HCT116 (cell line): ENCODE measurements around the gene NANOS2. TPM values are rescaled to one million over a fixed set of nuclear protein-coding genes. Genes with fewer than 3 reads are reported as not detected.

ENCODE experiments used
- ATAC-seq: fragments of 200-7000 bp; cut with Tn5 transposase; 2 replicates; pipeline ENCODE4 v1.9.1; 2020; ENCODE audit warnings: mild to moderate bottlenecking, moderate library complexity
- BruUV-seq: library from RNA; stranded (reverse); fragments of 400-500 nt; replicated peaks from 2 replicates; lab custom pipeline; 2021; lab: Mats Ljungman, UMichigan
- CTCF ChIA-PET: fragments of 300-600 bp; sonication (Branson Sonifier 250); formaldehyde crosslinking; loops from one replicate; lab custom pipeline; 2021; ENCODE audit warnings: antibody characterized with exemption; lab: Charles Lee
- POLR2A ChIA-PET: fragments of 300-600, 350-600 bp; sonication (Branson Sonifier 250); formaldehyde crosslinking; loops from one replicate; lab custom pipeline; 2021; ENCODE audit warnings: antibody characterized with exemption; lab: Charles Lee
- RAD21 ChIA-PET, 2 experiments: fragments of 300-600 bp; sonication (Branson Sonifier 250); formaldehyde crosslinking; loops; one replicate each; lab custom pipeline; 2023; ENCODE audit warnings: low total read pairs in 2 of 2; ENCODE audit not compliant: uncharacterized antibody in 2 of 2, unreplicated experiment in 2 of 2, low non-redundant PET in 1 of 2; lab: Charles Lee
- DNase-seq: peaks from one replicate; pipeline ENCODE4 v3.0.0-alpha.2; 2010; ENCODE audit warnings: low read depth, low spot score
- H2AFZ ChIP-seq: fragments of 200-600 bp; shearing (Covaris generic), sonication (generic); 2 replicates; pipeline ENCODE4 v1.6.1; 2017; ENCODE audit warnings: low read depth, mixed run types, mixed read lengths, antibody characterized with exemption, low read length; ENCODE audit not compliant: poor library complexity, severe bottlenecking
- H3K27ac ChIP-seq: 2 replicates; pipeline ENCODE4 v1.5.1; 2012; ENCODE audit warnings: low read depth, low read length
- H3K27me3 ChIP-seq: fragments of 200-600 bp; sonication (generic); 2 replicates; pipeline ENCODE4 v1.6.1; 2016; ENCODE audit warnings: mixed run types, low read length, mixed read lengths; ENCODE audit not compliant: insufficient read depth
- H3K36me3 ChIP-seq, 2 experiments: fragments of 200-500 bp in 1 of 2; fragments of 200-600 bp in 1 of 2; sonication (Bioruptor generic) in 1 of 2; sonication (generic) in 1 of 2; 2 replicates each; pipeline versions ENCODE4 v1.5.1 to v1.6.1; 2014 to 2016; ENCODE audit warnings: low read length in 2 of 2, inconsistent platforms in 1 of 2, mixed read lengths in 1 of 2, mixed run types in 1 of 2; ENCODE audit not compliant: insufficient read depth in 2 of 2, control insufficient read depth in 1 of 2
- H3K4me1 ChIP-seq, 2 experiments: fragments of 200-600 bp in 1 of 2; sonication (generic) in 1 of 2; 2 replicates each; pipeline versions ENCODE4 v1.5.1 to v1.6.1; 2012 to 2017; ENCODE audit warnings: low read length in 2 of 2, inconsistent platforms in 1 of 2, mild to moderate bottlenecking in 1 of 2, mixed read lengths in 1 of 2, mixed run types in 1 of 2, moderate library complexity in 1 of 2; ENCODE audit not compliant: insufficient read depth in 2 of 2, control insufficient read depth in 1 of 2
- H3K4me2 ChIP-seq: fragments of 200-600 bp; sonication (generic); 2 replicates; pipeline ENCODE4 v1.6.1; 2017; ENCODE audit warnings: mixed run types, low read length, mixed read lengths
- H3K4me3 ChIP-seq, 2 experiments: fragments of 200-600 bp in 1 of 2; sonication (generic) in 1 of 2; replicated peaks in 1 of 2; 2 replicates each; pipeline ENCODE4 v1.5.1; 2011 to 2016; ENCODE audit warnings: low read length in 2 of 2, control low read depth in 1 of 2, low read depth in 1 of 2, mild to moderate bottlenecking in 1 of 2, mixed read lengths in 1 of 2, mixed run types in 1 of 2
- H3K79me2 ChIP-seq: fragments of 200-600 bp; sonication (generic); 2 replicates; pipeline ENCODE4 v1.6.1; 2017; ENCODE audit warnings: mild to moderate bottlenecking, mixed run types, low read length, moderate library complexity, mixed read lengths; ENCODE audit not compliant: insufficient read depth
- H3K9ac ChIP-seq: fragments of 200-600 bp; sonication (generic); 2 replicates; pipeline ENCODE4 v1.6.1; 2016; ENCODE audit warnings: low read length, mixed read lengths
- H3K9me2 ChIP-seq: fragments of 200-600 bp; sonication (generic), shearing (Covaris generic); 2 replicates; pipeline ENCODE4 v1.6.1; 2017; ENCODE audit warnings: mixed run types, mild to moderate bottlenecking, moderate library complexity; ENCODE audit not compliant: insufficient read depth
- H3K9me3 ChIP-seq, 2 experiments: fragments of 200-500 bp in 1 of 2; fragments of 200-600 bp in 1 of 2; sonication (Bioruptor generic) in 1 of 2; sonication (generic) in 1 of 2; 2 replicates each; pipeline ENCODE4 v1.6.1; 2014 to 2017; ENCODE audit warnings: low read length in 2 of 2, mixed read lengths in 2 of 2, inconsistent platforms in 1 of 2, low read depth in 1 of 2, mild to moderate bottlenecking in 1 of 2, mixed run types in 1 of 2, moderate library complexity in 1 of 2; ENCODE audit not compliant: control insufficient read depth in 1 of 2, insufficient read depth in 1 of 2
- H4K20me1 ChIP-seq: fragments of 200-600 bp; sonication (generic), shearing (Covaris generic); 2 replicates; pipeline ENCODE4 v1.6.1; 2017; ENCODE audit warnings: mixed run types, mild to moderate bottlenecking, moderate library complexity; ENCODE audit not compliant: insufficient read depth
- CBX3 ChIP-seq: IDR thresholded peaks from 2 replicates; pipeline ENCODE4 v1.6.1; 2012; ENCODE audit warnings: low read depth
- CEBPB ChIP-seq: IDR thresholded peaks from 2 replicates; pipeline ENCODE4 v1.6.1; 2012; ENCODE audit warnings: low read depth
- CTCF ChIP-seq, 3 experiments: fragments of 200-600 bp in 1 of 3; sonication (generic) in 1 of 3; IDR thresholded peaks in 2 of 3; conservative IDR thresholded peaks in 1 of 3; 2 replicates each; pipeline ENCODE4 v1.5.1; 2012 to 2017; ENCODE audit warnings: low read depth in 2 of 3, low read length in 2 of 3, antibody characterized with exemption in 1 of 3, borderline replicate concordance in 1 of 3, control low read depth in 1 of 3, mild to moderate bottlenecking in 1 of 3, mixed read lengths in 1 of 3, mixed run types in 1 of 3, moderate library complexity in 1 of 3; ENCODE audit not compliant: insufficient read depth in 1 of 3
- EGR1 ChIP-seq: IDR thresholded peaks from 2 replicates; pipeline ENCODE4 v1.6.1; 2012; ENCODE audit warnings: low read depth
- ELF1 ChIP-seq: IDR thresholded peaks from 2 replicates; pipeline ENCODE4 v1.6.1; 2012; ENCODE audit warnings: low read depth, borderline replicate concordance
- EZH2phosphoT487 ChIP-seq: fragments of 200-600 bp; IDR thresholded peaks from 2 replicates; pipeline ENCODE4 v1.6.1; 2018; ENCODE audit warnings: antibody characterized with exemption, borderline replicate concordance
- FOSL1 ChIP-seq: IDR thresholded peaks from 2 replicates; pipeline ENCODE4 v1.6.1; 2012; ENCODE audit warnings: low read depth
- JUND ChIP-seq: IDR thresholded peaks from 2 replicates; pipeline ENCODE4 v1.6.1; 2012
- MAX ChIP-seq: IDR thresholded peaks from 2 replicates; pipeline ENCODE4 v1.6.1; 2012
- POLR2AphosphoS5 ChIP-seq: IDR thresholded peaks from 2 replicates; pipeline ENCODE4 v1.6.1; 2011; ENCODE audit warnings: mild to moderate bottlenecking, low read depth, low read length, moderate library complexity
- RAD21 ChIP-seq: IDR thresholded peaks from 2 replicates; pipeline ENCODE4 v1.6.1; 2012; ENCODE audit warnings: low read depth, mild to moderate bottlenecking
- REST ChIP-seq: IDR thresholded peaks from 2 replicates; pipeline ENCODE4 v1.6.1; 2012; ENCODE audit warnings: low read depth
- SIN3A ChIP-seq: IDR thresholded peaks from 2 replicates; pipeline ENCODE4 v1.6.1; 2012; ENCODE audit warnings: low read depth
- SRF ChIP-seq: IDR thresholded peaks from 2 replicates; pipeline ENCODE4 v1.6.1; 2012; ENCODE audit warnings: low read depth
- TCF7L2 ChIP-seq: IDR thresholded peaks from 2 replicates; pipeline ENCODE4 v1.7.0; 2011; ENCODE audit warnings: borderline replicate concordance, inconsistent platforms; ENCODE audit not compliant: insufficient read depth, insufficient read length; ENCODE audit errors: extremely low read depth
- YY1 ChIP-seq: IDR thresholded peaks from 2 replicates; pipeline ENCODE4 v1.6.1; 2011; ENCODE audit warnings: low read length, low read depth, moderate library complexity, mild to moderate bottlenecking; ENCODE audit not compliant: insufficient replicate concordance; ENCODE audit errors: extremely low read depth
- ZBTB33 ChIP-seq: IDR thresholded peaks from 2 replicates; pipeline ENCODE4 v1.6.1; 2011; ENCODE audit warnings: mild to moderate bottlenecking, low read length, moderate library complexity; ENCODE audit not compliant: insufficient replicate concordance; ENCODE audit errors: extremely low read depth
- ZFX ChIP-seq: fragments of 450-650 bp; IDR thresholded peaks from 2 replicates; pipeline ENCODE4 v1.6.1; 2017
- ZNF274 ChIP-seq: fragments of 200-500 bp; sonication (Bioruptor generic); IDR thresholded peaks from 2 replicates; pipeline ENCODE4 v1.6.1; 2014; ENCODE audit warnings: mild to moderate bottlenecking, low read depth, low read length, inconsistent platforms
- intact Hi-C: fragments of 100-400 bp; cut with micrococcal nuclease; formaldehyde crosslinking; loops from 2 replicates; pipeline ENCODE4 v1.10.0; 2022
- total RNA-seq: library from RNA; stranded (reverse); gene quantifications from one replicate; pipeline ENCODE4 v1.2.1, GENCODE V29; 2021; ENCODE audit not compliant: unreplicated experiment

Gene NANOS2
- total RNA-seq, 1 experiment from 2014 or later: not detected

GRCh38 chr19:45962021-45962420 lies 47.4 kb upstream of the NANOS2 start:
- no peak overlapping the region for H3K9ac ChIP-seq
- TF ChIP-seq YY1 (no peak), MAX (no peak), ZNF274 (no peak), SRF (no peak), SIN3A (no peak), FOSL1 (no peak), CEBPB (no peak), CBX3 (no peak), REST (no peak), JUND (no peak), ELF1 (no peak), POLR2AphosphoS5 (no peak), EZH2phosphoT487 (no peak), EGR1 (no peak), CTCF (IDR thresholded peaks at IDR 0.05 in 2 of 3, conservative IDR thresholded peaks at IDR 0.05 in 1 of 3; ENCODE audit: borderline replicate concordance in 1 of 3, insufficient read depth in 1 of 3, low read depth in 2 of 3, low read length in 2 of 3) (no peak), ZFX (no peak), RAD21 (no peak), TCF7L2 (no peak), ZBTB33 (no peak)
- TF ChIP-seq, all 23 proteins: peak for 0
- no peaks in the 10 kb centered on the region for H3K9me2 ChIP-seq
- intact Hi-C loops: no loop called here
- BruUV-seq: no TSS peak
- H3K4me2 ChIP-seq: no peak overlapping the region
- H3K27ac ChIP-seq: no peak overlapping the region
- no peaks in the 10 kb centered on the region for H3K9me3 ChIP-seq
- ChIA-PET RAD21 (no interaction called here), POLR2A (no interaction called here), CTCF (no interaction called here)
- H2AFZ ChIP-seq: no peak overlapping the region
- no peaks in the 10 kb centered on the region for H3K4me1 ChIP-seq
- H3K4me3 ChIP-seq: no peak overlapping the region
- no peak for DNase-seq
- no peak for ATAC-seq
- H4K20me1 ChIP-seq: no peaks in the 10 kb centered on the region
- no peaks in the 10 kb centered on the region for H3K36me3 ChIP-seq
- H3K79me2 ChIP-seq: no peaks in the 10 kb centered on the region
- peaks cover 6% of the 10 kb centered on the region; the same call in 1 of the 2 replicates for H3K27me3 ChIP-seq
